ENCODE data around the gene NPFF.

GRCh38 chr12:53495903-53496751 lies 11.2 kb downstream of the NPFF start:
- TF ChIP-seq CTCF (optimal IDR thresholded peaks at IDR 0.05 in 1 of 3, IDR thresholded peaks at IDR 0.05 in 1 of 3, conservative IDR thresholded peaks at IDR 0.05 in 1 of 3; ENCODE audit: extremely low read depth in 1 of 3, insufficient read depth in 2 of 3, low read length in 3 of 3) = no peak
- TF ChIP-seq EZH2 (IDR thresholded peaks at IDR 0.05; ENCODE audit: low read length) = no peak

Data from keratinocyte (primary cell).